Measurements from ENCODE around the gene KRTAP29-1.
"Not testable (repeated sequence)": the region's sequence is repeated elsewhere in the genome, so short reads cannot be mapped to it uniquely, and the experiment has no call there.

The KRTAP29-1 gene, protein sequence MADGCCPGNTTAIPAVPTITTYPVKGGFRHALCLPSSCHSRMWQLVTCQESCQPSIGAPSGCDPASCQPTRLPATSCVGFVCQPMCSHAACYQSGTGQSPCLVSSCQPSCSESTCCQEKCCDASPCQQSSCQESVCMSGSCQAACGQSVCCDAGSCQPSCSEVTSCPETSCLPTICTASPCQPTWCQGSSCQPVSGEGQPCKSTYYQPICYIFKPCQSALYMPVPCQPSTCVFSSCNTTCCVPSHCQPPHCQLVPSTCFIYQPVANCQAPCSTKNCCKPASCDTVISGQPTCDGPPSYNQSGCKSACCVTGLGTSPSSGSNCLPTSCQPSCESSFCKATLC

DNA sequence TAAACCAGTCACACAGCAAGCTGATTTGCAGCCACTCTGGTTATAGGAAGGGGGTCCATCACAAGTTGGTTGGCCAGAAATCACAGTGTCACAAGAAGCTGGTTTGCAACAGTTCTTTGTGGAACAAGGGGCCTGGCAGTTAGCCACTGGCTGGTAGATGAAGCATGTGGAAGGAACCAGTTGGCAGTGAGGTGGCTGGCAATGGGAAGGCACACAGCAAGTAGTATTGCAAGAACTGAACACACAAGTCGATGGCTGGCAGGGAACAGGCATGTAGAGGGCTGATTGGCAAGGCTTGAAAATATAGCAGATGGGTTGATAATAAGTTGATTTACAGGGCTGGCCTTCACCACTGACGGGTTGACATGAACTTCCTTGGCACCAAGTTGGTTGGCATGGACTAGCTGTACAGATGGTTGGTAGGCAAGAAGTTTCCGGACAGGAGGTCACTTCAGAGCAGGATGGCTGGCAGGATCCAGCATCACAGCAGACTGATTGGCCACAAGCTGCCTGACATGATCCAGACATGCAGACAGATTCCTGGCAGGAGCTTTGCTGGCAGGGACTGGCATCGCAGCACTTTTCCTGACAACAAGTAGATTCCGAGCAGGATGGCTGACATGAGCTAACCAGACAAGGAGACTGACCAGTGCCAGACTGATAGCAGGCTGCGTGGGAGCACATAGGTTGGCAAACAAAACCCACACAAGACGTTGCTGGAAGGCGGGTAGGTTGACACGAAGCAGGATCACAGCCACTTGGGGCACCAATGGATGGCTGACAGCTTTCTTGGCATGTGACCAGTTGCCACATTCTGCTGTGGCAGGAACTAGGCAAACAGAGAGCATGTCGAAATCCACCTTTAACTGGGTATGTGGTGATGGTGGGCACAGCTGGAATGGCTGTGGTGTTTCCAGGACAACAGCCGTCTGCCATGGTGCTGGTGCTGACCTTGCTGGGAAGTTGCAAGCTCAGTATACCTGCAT, at the start of gene KRTAP29-1:
Gene KRTAP29-1, minus strand, starts transcription at position 936 of the 986 bp plus-strand sequence. Its CDS starts 0 bp downstream, at position 936.
- no peaks in the 10 kb centered on the region for H3K4me1 ChIP-seq (ENCODE audit: insufficient read depth, low read length)
- no peak within 1 kb of the TSS for H3K9ac ChIP-seq (ENCODE audit: low read depth, low read length)
- no peaks in the 10 kb centered on the region for H3K27me3 ChIP-seq (ENCODE audit: insufficient read depth, low read length)
- no peaks in the 10 kb centered on the region for H3K36me3 ChIP-seq (ENCODE audit: insufficient read depth, low read depth, low read length)
- H3K4me3 ChIP-seq (ENCODE audit: low read length): no peak within 1 kb of the TSS
- no peak within 1 kb of the TSS for H3K27ac ChIP-seq (ENCODE audit: low read length)
- no peaks in the 10 kb centered on the region for H3K9me3 ChIP-seq (ENCODE audit: insufficient read depth, low read depth, low read length)

DNA sequence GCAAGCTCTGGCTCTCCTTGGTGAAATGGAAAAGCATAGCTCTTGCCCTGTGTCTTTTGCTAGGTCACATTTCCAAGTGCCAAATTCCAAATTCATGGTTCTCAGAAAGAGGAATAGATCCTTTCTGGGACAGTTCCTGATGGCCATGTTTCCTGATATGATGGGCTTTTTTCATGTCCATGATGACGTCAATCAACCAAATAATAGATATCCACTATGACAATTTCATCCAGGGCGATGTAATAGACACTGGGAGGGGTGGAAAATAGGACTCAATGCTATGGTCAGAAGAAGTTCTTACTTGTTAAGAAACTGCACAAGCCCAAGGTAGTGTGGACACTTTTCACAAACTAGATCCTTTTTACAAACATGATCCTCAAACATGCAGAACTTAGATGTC, 48.5 kb upstream of the KRTAP29-1 start:
- Histone ChIP-seq H3K9me3 (ENCODE audit: insufficient read depth, low read depth, low read length) (no peaks in the 10 kb centered on the region), H3K27ac (ENCODE audit: low read length) (no peak overlapping the region), H3K4me3 (ENCODE audit: low read length) (no peak overlapping the region), H3K27me3 (ENCODE audit: insufficient read depth, low read length) (no peaks in the 10 kb centered on the region), H3K36me3 (ENCODE audit: insufficient read depth, low read depth, low read length) (no peaks in the 10 kb centered on the region), H3K4me1 (ENCODE audit: insufficient read depth, low read length) (no peaks in the 10 kb centered on the region), H3K9ac (ENCODE audit: low read depth, low read length) (no peak overlapping the region)

DNA sequence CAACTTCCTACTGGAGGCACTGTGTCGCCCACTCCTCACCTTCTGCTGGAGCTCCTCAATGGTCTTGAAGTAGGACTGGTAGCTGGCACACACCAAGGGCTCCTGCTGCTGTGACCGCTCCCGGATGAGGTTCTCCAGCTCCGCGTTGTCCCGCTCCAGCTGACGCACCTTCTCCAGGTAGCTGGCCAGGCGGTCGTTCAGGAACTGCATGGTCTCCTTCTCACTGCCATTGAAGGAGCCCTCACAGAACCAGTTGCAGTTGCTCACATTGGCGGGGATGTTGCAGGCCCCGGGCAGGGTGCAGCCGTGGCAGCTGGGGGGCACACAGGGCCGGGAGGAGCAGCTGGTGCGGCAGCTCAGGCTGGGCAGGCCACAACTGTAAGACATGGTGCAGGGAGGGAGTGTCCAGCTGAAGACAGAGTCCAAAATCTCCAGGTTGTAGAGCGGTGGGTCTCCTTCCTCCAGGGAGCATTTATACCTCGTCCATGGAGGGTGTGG, 47.8 kb upstream of the KRTAP29-1 start, which contains the start of gene KRT33A:
Gene KRT33A, minus strand, starts transcription at position 448 of the 498 bp plus-strand sequence. Its CDS starts 61 bp downstream, at position 387.
- H3K4me1 ChIP-seq (ENCODE audit: insufficient read depth, low read length); H3K36me3 ChIP-seq (ENCODE audit: insufficient read depth, low read depth, low read length); H3K9me3 ChIP-seq (ENCODE audit: insufficient read depth, low read depth, low read length); H3K27ac ChIP-seq (ENCODE audit: low read length); H3K9ac ChIP-seq (ENCODE audit: low read depth, low read length); H3K27me3 ChIP-seq (ENCODE audit: insufficient read depth, low read length); H3K4me3 ChIP-seq (ENCODE audit: low read length): not testable (repeated sequence)

DNA sequence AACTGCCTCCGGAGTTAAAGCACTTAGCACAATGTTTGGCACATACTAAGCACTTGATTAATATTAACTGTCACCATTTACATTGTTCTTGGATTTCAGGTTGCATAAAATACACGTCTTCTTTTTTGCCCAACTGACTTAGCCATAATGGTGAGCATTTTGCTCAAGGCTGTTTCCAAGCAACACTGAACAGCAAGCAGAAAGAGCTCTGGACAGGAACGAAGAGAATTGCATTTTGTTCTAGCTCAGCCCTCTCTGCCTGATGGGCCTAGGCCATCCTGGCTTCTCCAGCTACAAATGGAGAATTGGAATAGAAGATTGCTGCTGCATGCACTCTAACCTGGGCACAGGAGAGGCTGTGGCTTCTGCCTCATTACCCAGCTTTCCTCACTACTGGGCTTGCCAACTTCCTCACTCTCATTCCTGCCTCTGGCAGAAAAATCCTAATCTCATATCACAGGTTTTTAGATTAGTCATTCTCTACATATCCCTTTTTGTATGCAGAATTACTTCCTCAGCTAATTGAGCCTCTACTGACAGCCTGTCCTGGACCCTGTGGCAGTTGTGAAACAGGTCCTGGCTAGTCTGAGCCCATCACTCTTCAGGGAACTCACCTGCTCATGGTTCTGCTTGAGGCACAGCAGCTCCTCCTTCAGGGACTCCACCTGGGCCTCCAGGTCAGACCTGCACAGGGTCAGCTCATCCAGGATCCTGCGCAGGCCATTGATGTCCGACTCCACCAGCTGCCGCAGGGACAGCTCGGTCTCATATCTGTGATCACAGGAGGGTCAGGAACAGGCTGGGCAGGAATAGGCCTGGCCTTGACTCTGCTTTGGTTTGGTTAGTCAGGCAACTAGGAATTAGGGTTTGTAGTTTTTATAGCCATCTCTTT, 45.5 kb upstream of the KRTAP29-1 start:
- H3K9me3 ChIP-seq (ENCODE audit: insufficient read depth, low read depth, low read length): peaks cover under 1% of the 10 kb centered on the region; the same call in 1 of the 2 replicates
- no peak overlapping the region for H3K9ac ChIP-seq (ENCODE audit: low read depth, low read length)
- no peaks in the 10 kb centered on the region for H3K27me3 ChIP-seq (ENCODE audit: insufficient read depth, low read length)
- no peaks in the 10 kb centered on the region for H3K36me3 ChIP-seq (ENCODE audit: insufficient read depth, low read depth, low read length)
- H3K4me3 ChIP-seq (ENCODE audit: low read length): no peak overlapping the region
- no peak overlapping the region for H3K27ac ChIP-seq (ENCODE audit: low read length)
- H3K4me1 ChIP-seq (ENCODE audit: insufficient read depth, low read length): no peaks in the 10 kb centered on the region

DNA sequence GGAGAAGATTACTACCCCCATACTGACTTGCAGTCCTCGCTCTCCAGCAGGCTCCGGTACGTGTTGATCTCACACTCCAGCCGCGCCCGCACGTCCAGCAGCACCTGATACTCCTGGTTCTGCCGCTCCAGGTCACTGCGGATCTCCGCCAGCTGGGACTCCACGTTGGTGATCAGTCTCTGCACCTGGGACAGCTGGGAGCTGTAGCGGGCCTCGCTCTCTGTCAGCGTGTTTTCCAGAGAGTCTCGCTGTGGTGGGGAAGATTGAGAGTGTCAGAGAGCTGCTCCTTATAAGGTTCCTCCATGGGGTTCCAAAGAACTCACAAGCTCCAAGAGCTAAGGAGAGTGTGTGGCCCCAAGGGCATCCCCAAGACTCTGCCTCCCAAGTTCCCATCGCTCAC, 43.8 kb upstream of the KRTAP29-1 start:
- H3K36me3 ChIP-seq (ENCODE audit: insufficient read depth, low read depth, low read length); H3K4me3 ChIP-seq (ENCODE audit: low read length); H3K27ac ChIP-seq (ENCODE audit: low read length); H3K9ac ChIP-seq (ENCODE audit: low read depth, low read length); H3K27me3 ChIP-seq (ENCODE audit: insufficient read depth, low read length); H3K4me1 ChIP-seq (ENCODE audit: insufficient read depth, low read length); H3K9me3 ChIP-seq (ENCODE audit: insufficient read depth, low read depth, low read length): not testable (repeated sequence)

DNA sequence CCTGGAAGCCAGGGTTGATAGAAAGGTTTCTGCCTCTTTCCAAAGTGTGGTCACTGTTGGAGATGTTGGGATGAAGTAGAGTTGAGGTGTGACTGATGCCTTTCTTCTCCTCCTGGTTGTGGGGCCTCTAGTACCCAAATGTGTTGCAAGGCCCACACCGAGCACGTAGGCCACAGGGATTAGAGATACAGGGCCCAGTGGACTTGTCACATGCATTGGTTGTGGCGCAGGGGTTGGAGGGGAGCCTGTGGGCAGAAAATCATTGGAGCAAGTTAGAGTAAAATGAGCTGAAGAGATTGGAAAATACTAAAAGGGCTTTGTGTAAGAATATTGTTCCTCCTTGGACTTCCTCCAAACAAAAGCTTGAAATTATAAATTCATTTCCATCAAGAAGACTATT, 43.3 kb upstream of the KRTAP29-1 start:
- no peak overlapping the region for H3K27ac ChIP-seq (ENCODE audit: low read length)
- H3K9me3 ChIP-seq (ENCODE audit: insufficient read depth, low read depth, low read length): peaks cover 10% of the 10 kb centered on the region; the same call in 1 of the 2 replicates
- no peak overlapping the region for H3K4me3 ChIP-seq (ENCODE audit: low read length)
- H3K4me1 ChIP-seq (ENCODE audit: insufficient read depth, low read length): no peaks in the 10 kb centered on the region
- no peaks in the 10 kb centered on the region for H3K27me3 ChIP-seq (ENCODE audit: insufficient read depth, low read length)
- H3K36me3 ChIP-seq (ENCODE audit: insufficient read depth, low read depth, low read length): no peaks in the 10 kb centered on the region
- H3K9ac ChIP-seq (ENCODE audit: low read depth, low read length): no peak overlapping the region

DNA sequence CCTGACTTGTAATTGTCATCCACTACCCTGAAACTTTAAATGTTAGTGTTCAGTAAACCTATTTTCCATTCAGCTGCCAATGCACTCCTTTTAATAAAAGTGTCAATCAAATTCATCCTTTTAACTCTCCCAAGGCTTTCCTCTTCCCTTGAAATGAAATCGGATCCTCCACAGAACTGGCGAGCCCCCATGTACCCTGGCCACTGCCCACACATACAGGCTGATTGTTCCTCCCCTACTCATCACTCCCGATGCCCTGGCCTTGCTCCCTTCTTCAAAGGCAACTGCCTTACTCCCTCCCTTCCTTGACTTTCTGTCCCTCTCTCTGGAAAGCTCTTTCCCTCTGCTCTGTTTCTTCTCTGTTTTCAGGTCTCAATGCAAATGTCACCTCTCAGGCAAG, 40.4 kb upstream of the KRTAP29-1 start:
- Histone ChIP-seq H3K9me3 (ENCODE audit: insufficient read depth, low read depth, low read length) (peaks cover 10% of the 10 kb centered on the region; the same call in 1 of the 2 replicates), H3K36me3 (ENCODE audit: insufficient read depth, low read depth, low read length) (no peaks in the 10 kb centered on the region), H3K27me3 (ENCODE audit: insufficient read depth, low read length) (no peaks in the 10 kb centered on the region), H3K4me1 (ENCODE audit: insufficient read depth, low read length) (no peaks in the 10 kb centered on the region), H3K9ac (ENCODE audit: low read depth, low read length) (no peak overlapping the region), H3K27ac (ENCODE audit: low read length) (no peak overlapping the region), H3K4me3 (ENCODE audit: low read length) (no peak overlapping the region)

DNA sequence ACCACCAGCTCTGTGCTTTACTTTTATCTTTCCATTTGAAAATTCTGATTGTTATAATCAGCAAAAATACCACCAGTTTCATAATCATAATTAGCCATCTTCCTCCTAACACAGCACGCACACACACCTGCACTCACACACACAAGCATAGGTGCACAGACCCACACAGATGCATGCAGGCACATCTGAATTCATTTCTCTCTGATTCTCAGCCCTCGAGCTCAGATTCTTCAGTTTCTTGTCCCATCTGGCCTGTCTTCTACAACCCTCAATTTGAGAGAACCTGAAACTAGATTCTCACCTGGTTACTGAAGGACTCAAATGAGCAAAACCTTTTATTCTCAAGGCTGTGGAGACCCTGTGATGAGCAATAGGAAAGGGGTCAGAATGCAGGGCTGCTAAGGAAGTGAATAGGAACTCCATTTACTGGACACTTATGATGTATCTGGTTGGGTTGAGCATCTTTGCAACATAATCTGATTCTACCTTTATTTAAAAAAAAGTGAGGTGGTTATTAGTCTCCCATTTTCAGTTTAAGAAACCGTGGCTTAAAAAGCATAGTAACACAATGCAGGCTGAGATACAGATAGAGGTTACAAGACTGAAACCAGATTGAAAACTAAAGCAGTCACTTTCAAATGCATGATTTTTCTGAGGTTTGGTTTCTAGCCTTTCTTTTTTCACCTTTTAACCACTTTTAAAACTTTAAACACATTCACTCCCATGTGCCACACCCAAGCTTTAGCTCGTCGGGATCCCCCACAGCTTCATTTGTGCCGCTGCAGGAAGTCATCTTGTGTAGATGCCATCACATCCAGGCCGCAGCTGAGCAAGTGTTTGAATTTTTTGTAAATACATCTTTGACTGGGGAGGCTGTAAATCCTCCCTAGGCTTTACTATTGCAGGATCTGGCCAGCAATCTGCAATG, 38.5 kb upstream of the KRTAP29-1 start:
- no peaks in the 10 kb centered on the region for H3K27me3 ChIP-seq (ENCODE audit: insufficient read depth, low read length)
- H3K4me3 ChIP-seq (ENCODE audit: low read length): no peak overlapping the region
- H3K9ac ChIP-seq (ENCODE audit: low read depth, low read length): no peak overlapping the region
- no peaks in the 10 kb centered on the region for H3K36me3 ChIP-seq (ENCODE audit: insufficient read depth, low read depth, low read length)
- peaks cover 10% of the 10 kb centered on the region; the same call in 1 of the 2 replicates for H3K9me3 ChIP-seq (ENCODE audit: insufficient read depth, low read depth, low read length)
- H3K4me1 ChIP-seq (ENCODE audit: insufficient read depth, low read length): no peaks in the 10 kb centered on the region
- no peak overlapping the region for H3K27ac ChIP-seq (ENCODE audit: low read length)

DNA sequence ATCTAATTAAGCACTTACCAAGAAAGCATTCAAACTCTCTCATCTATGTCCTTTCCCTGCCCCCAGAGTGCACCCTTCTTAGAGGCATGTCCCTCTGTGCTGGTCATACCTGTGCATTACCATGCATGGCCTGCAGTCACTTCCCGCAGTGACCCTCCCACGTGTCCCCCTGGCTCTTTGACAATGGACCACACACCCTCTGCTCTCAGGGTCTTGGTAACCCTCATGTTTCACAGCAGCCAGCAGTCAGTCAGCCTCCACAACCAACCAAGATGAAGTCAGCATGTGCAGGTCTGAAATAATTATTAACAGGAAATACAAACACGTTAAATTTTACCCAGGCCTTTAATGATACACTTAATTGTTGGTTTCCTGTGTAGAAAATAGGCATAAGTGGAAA, 37.8 kb upstream of the KRTAP29-1 start:
- no peak overlapping the region for H3K27ac ChIP-seq (ENCODE audit: low read length)
- no peaks in the 10 kb centered on the region for H3K27me3 ChIP-seq (ENCODE audit: insufficient read depth, low read length)
- H3K4me1 ChIP-seq (ENCODE audit: insufficient read depth, low read length): no peaks in the 10 kb centered on the region

DNA sequence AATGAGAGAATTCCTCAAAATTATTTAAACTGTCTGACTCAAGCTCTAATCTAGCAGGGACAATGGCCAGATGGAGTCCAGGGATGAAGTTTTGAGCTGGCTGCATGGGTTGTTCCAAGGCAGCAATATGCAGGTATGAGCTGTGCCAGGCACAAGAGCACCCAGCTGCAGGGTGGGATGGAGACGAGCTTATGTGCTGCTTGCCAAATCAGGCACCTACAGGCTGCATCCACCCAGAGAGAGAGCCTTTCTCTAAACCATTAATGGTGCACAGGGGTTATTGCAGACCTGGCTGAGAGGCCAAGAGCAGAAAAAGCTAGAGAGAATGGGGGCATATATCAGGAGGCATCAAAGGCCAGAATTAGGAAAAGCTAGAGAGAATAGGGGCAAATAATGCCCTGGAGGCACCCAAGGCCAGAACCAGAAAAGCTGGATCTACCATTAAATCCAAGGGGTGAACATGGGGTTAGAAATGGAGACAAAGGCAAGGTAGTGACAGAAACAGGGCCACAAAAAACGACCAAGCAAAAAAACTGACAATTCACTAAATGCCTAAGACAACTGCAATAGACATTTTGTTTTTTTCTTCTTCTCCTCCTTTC, 37.0 kb upstream of the KRTAP29-1 start:
- peaks cover 10% of the 10 kb centered on the region; the same call in 1 of the 2 replicates for H3K9me3 ChIP-seq (ENCODE audit: insufficient read depth, low read depth, low read length)
- H3K4me3 ChIP-seq (ENCODE audit: low read length): no peak overlapping the region
- no peaks in the 10 kb centered on the region for H3K27me3 ChIP-seq (ENCODE audit: insufficient read depth, low read length)
- no peak overlapping the region for H3K9ac ChIP-seq (ENCODE audit: low read depth, low read length)
- no peaks in the 10 kb centered on the region for H3K4me1 ChIP-seq (ENCODE audit: insufficient read depth, low read length)
- no peaks in the 10 kb centered on the region for H3K36me3 ChIP-seq (ENCODE audit: insufficient read depth, low read depth, low read length)
- no peak overlapping the region for H3K27ac ChIP-seq (ENCODE audit: low read length)

More for the DNA sequence above, 37.8 kb upstream of the KRTAP29-1 start:
- Histone ChIP-seq H3K9ac (ENCODE audit: low read depth, low read length) (no peak overlapping the region), H3K4me3 (ENCODE audit: low read length) (no peak overlapping the region), H3K9me3 (ENCODE audit: insufficient read depth, low read depth, low read length) (peaks cover 10% of the 10 kb centered on the region; the same call in 1 of the 2 replicates), H3K36me3 (ENCODE audit: insufficient read depth, low read depth, low read length) (no peaks in the 10 kb centered on the region)

Data from iPS-20b (cell line).